ENCODE results near the gene EEFSEC. TPM values are rescaled to one million over a fixed set of nuclear protein-coding genes. Genes with fewer than 3 reads are reported as not detected.

Gene EEFSEC
- total and polyA plus RNA-seq, 2 of the 8 experiments (the other 6 are each of a cell fraction or from before 2014, with no cell fraction given) = 13.1 to 19.8 TPM

GRCh38 chr3:128432971-128433836, 279.9 kb downstream of the EEFSEC start (continued):
- TF ChIP-seq RBBP5 (IDR thresholded peaks at IDR 0.05; ENCODE audit: borderline replicate concordance, low read depth, low read length) = peak; percentile 65; the same call in 1 of the 2 replicates
- no peak for TF ChIP-seq NANOG (IDR thresholded peaks at IDR 0.05; ENCODE audit: insufficient read depth, low read depth, low read length, poor library complexity, severe bottlenecking)
- no peak for TF ChIP-seq POLR2AphosphoS5 (IDR thresholded peaks at IDR 0.05; ENCODE audit: low read depth, low read length)
- TF ChIP-seq POLR2A (IDR thresholded peaks at IDR 0.05; ENCODE audit: control extremely low read depth in 1 of 2, low read depth in 2 of 2, low read length in 2 of 2) = no peak
- TF ChIP-seq KDM1A (IDR thresholded peaks at IDR 0.05; ENCODE audit: borderline replicate concordance, low read length) = peak; percentile 74; the same call in 1 of the 2 replicates
- TF ChIP-seq BCL11A (IDR thresholded peaks at IDR 0.05; ENCODE audit: low read depth in 2 of 2, low read length in 2 of 2) = no peak
- TF ChIP-seq BACH1 (IDR thresholded peaks at IDR 0.05; ENCODE audit: low read length) = no peak
- no peak for TF ChIP-seq SIN3A (conservative IDR thresholded peaks at IDR 0.05 in 1 of 2, IDR thresholded peaks at IDR 0.05 in 1 of 2; ENCODE audit: low read depth in 1 of 2, low read length in 2 of 2)
- TF ChIP-seq ATF3 (IDR thresholded peaks at IDR 0.05; ENCODE audit: insufficient read depth, low read depth, low read length) = no peak
- TF ChIP-seq SP1 (IDR thresholded peaks at IDR 0.05; ENCODE audit: low read depth, low read length) = no peak
- TF ChIP-seq POU5F1 (IDR thresholded peaks at IDR 0.05; ENCODE audit: low read depth, low read length) = peak; percentile 84
- TF ChIP-seq MAFK (IDR thresholded peaks at IDR 0.05; ENCODE audit: low read depth, low read length) = no peak
